HG02970 (cell line): Measurements from ENCODE around the gene SDHAF4.
"Not testable (repeated sequence)": the region's sequence is repeated elsewhere in the genome, so short reads cannot be mapped to it uniquely, and the experiment has no call there.

ENCODE experiments used
- ATAC-seq: cut with Tn5 transposase; IDR thresholded peaks from one replicate; pipeline ENCODE4 v1.9.1; 2021; ENCODE audit warnings: mild to moderate bottlenecking, moderate library complexity, moderate number of reproducible peaks; ENCODE audit not compliant: unreplicated experiment, low FRiP score

SDHAF4 gene

GRCh38 chr6:70590400-70590799 lies 23.7 kb downstream of the SDHAF4 start:
- ATAC-seq: no peak

DNA sequence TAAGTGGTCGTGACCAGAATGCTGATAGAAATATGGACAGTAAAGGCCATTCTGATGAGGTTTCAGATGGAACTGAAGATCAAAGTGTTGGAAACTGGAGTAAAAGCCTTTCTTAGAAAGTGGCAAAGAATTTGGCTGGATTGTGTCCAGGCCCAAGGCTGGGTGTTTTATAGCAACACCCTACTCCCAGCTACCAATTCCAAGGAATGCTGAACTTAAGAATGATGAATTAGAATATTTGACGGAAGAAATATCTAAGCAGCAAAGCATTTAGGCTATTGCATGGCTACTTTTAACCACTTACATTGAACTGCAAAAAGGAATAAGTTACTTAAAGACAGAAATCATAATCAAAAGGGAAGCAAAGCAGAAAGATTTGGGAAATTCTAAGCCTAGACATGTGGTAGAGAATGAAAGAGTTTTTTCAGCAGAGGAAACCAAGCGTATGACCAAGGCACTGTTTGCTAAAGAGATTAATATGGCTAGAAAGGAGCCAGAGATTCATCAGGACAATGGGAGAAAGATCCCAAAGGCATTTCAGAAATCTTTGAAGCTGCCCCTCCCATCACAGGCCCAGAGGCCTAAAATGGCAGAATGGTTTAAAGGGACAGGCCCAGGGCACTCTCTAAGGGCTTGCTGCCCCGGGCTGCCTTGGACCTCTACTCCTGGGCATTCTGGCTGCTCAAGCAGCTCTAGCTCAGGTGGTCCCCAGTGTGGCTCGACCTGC lies 25.8 kb downstream of the SDHAF4 start:
- ATAC-seq: no peak

DNA sequence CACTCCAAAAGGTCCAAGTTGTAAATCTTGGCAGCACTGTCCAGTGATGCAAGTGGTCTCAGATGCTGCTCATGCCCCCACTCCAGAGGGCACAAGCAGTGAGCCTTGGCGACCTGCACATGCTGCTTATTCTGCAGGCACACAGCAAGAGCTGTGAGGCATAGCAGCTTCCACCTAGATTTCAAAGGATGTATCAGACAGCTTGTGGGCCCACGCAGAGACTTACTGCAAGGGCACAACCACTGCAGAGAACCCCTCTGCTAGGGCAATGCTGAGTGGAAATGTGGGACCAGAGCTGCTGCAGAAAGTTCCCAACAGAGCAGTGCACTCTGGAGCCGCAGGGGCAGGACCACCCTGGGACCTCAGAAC lies 26.4 kb downstream of the SDHAF4 start:
- no peak for ATAC-seq

- no peak for ATAC-seq
These were observed 32.5 kb downstream of the SDHAF4 start for GRCh38 chr6:70599187-70599586.

GRCh38 chr6:70601014-70601413 lies 34.3 kb downstream of the SDHAF4 start:
- ATAC-seq: no peak

GRCh38 chr6:70604254-70604653 lies 37.5 kb downstream of the SDHAF4 start:
- ATAC-seq: no peak

- ATAC-seq: not testable (repeated sequence)
These were observed 40.6 kb downstream of the SDHAF4 start for GRCh38 chr6:70607371-70607770.

- not testable (repeated sequence) for ATAC-seq
These were observed 42.5 kb downstream of the SDHAF4 start for GRCh38 chr6:70609181-70609580.

GRCh38 chr6:70616728-70617260 lies 50.1 kb downstream of the SDHAF4 start:
- ATAC-seq: no peak

GRCh38 chr6:70620746-70621145 lies 54.0 kb downstream of the SDHAF4 start:
- ATAC-seq: no peak

DNA sequence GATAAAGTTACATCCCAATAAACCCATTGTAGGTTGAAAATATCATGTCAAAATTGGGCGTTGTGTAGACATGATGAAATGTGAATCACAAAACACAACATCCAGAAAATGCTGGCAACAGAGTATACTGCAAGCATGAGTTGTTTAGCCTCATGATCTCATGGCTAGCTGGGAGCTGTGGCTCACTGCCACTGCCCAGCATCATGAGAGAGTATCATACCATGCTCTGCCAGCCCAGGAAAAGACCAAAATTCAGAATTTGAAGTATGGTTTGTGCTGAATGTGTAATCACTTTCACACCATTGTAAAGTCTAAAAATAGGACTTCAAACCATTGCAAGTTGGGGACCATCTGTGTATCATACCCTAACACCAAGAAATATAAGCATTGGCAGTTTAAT lies 55.7 kb downstream of the SDHAF4 start:
- no peak for ATAC-seq

DNA sequence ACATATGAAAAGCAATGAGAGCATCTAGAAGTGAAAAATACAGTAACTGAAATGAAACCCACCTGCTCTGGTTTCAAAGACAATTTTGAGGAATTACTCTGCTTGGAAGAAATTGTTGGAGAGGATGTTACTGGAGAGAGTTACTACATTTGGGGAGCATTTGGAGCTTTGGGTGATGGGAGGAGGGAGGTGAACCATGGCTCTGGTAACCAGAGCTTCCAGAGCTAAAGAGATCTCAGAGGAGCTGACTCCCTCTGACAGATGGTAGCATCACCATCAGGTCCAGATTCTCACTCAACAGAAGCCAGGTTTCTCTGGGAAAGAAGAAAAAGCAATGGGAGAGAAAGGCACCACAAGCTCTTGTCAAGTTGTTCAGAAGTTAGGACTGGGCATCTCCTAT lies 58.7 kb downstream of the SDHAF4 start:
- ATAC-seq: no peak

DNA sequence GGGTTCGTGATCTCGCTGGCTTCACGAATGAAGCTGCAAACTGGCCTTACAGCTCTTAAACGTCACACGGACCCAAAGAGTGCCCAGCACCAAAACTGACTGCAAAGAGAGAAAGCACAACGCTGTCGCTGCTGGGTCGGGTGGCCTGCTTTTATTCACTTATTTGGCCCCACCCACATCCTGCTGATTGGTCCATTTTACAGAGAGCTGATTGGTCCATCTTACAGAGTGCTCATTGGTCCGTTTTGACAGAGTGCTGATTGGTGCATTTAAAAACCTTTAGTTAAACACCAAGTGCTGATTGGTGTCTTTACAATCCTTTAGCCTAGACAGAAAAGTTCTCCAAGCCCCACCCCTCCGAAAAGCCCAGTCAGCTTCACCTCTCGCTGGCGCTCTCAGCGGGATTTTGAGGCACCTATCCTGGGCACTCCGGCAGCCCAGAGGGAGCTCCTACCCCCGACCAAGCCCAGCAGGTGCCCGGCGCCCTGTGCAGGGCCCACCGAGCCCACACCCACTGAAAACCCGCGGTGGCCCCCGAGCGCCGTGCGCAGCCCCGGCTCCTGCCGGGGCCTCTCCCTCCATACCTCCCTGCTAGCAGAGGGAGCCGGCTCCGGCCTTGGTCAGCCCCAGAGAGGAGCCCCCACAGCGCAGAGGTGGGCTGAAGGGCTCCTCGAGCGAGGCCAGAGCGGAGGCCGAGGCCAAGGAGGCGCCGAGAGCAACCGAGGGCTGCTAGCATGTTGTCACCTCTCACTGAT lies 60.9 kb downstream of the SDHAF4 start:
- ATAC-seq: no peak

DNA sequence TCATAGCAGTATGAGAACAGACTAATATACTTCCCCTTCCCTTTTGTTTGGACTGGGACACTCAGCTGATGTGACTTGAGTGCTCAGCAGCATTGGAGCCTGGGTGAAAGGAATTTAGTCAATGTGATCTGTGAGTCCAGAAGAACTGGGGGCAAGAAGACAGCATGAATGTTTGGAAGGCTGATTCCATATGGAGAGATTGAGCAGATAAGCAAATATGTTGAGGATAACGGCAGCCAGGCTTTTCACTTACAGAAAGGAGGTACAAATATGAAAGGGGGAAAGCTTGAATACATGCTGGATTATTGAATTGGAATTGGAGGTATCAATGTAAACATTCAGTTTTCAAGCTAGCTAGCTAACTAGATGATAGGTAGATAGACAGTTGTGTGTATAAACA lies 63.2 kb downstream of the SDHAF4 start:
- ATAC-seq: no peak

GRCh38 chr6:70633870-70634269 lies 67.1 kb downstream of the SDHAF4 start:
- no peak for ATAC-seq

DNA sequence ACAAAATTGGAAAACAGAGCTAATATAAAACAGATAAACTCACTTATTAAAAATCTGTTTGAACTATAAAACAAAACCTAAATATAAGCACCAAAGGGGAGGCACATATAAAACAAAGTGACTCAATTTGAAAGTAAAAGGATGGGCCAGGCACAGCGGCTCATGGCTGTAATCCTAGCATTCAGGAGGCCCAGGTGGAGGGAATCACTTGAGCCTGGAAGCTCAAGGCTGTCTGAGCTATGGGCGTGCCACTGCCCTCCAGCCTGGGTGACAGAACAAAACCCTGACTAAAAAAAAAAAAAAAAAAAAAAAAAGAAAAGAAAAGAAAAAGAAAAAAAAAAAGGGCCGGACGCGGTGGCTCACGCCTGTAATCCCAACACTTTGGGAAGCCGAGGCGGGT lies 69.9 kb downstream of the SDHAF4 start:
- ATAC-seq: no peak

DNA sequence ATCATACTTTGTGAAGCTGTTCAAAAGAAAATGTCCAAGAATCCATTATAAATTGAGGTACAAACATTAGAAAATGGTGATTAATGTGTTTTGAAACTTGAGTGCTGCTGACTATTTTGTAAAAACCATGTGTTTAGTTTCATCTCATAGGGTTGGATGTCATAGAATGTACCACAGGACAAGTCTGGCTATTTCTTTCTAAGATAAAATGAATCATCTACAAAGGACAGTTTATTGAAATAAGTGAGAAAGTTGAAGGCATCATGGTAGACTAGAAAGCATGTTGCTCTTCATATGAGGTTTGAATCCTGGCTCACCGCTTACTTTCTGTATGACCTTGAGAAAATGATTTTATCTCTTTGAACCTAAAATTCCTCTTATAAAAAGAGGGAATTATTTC lies 71.7 kb downstream of the SDHAF4 start:
- ATAC-seq: no peak
